Endothelial cell of umbilical vein (primary cell): ENCODE results near the gene PFAS. TPM values are rescaled to one million over a fixed set of nuclear protein-coding genes. Genes with fewer than 3 reads are reported as not detected.

Experiments
- BruUV-seq: library from RNA; stranded (reverse); fragments of 400-500 nt; replicated peaks from 2 replicates; lab custom pipeline; 2021; lab: Mats Ljungman, UMichigan
- CTCF ChIA-PET: fragments of 300-600, 350-600 bp; sonication (Branson Sonifier 250); formaldehyde crosslinking; loops from one replicate; lab custom pipeline; 2021; ENCODE audit warnings: antibody characterized with exemption, inconsistent platforms; lab: Charles Lee
- POLR2A ChIA-PET: fragments of 300-600, 350-600 bp; sonication (Branson Sonifier 250); formaldehyde crosslinking; loops from one replicate; lab custom pipeline; 2021; ENCODE audit warnings: antibody characterized with exemption, inconsistent platforms; lab: Charles Lee
- DNase-seq: peaks from one replicate; pipeline ENCODE4 v3.0.0-alpha.2; 2011; ENCODE audit warnings: low read depth, low spot score
- FAIRE-seq: peaks from 2 replicates; lab custom pipeline; 2011; peaks lifted over from hg19 to GRCh38; lab: Jason Lieb, UNC
- H2AFZ ChIP-seq: 2 replicates; pipeline ENCODE4 v1.6.0; 2012; ENCODE audit warnings: low read depth, low read length, control low read depth, inconsistent platforms
- H3K27ac ChIP-seq: 2 replicates; pipeline ENCODE4 v1.5.1; 2011; ENCODE audit warnings: low read depth, mild to moderate bottlenecking, control low read depth, low read length, moderate library complexity; ENCODE audit not compliant: insufficient read depth
- H3K27me3 ChIP-seq, 2 experiments: 2 replicates each; pipeline versions ENCODE4 v1.6.0 to v1.6.1; 2011; ENCODE audit warnings: low read length in 2 of 2, mixed read lengths in 1 of 2; ENCODE audit not compliant: control insufficient read depth in 2 of 2, insufficient read depth in 2 of 2
- H3K36me3 ChIP-seq, 2 experiments: 2 replicates in 1 of 2; 3 replicates in 1 of 2; pipeline ENCODE4 v1.5.1; 2011; ENCODE audit warnings: low read length in 2 of 2, mild to moderate bottlenecking in 1 of 2, moderate library complexity in 1 of 2; ENCODE audit not compliant: control insufficient read depth in 2 of 2, insufficient read depth in 2 of 2; ENCODE audit errors: extremely low read depth in 1 of 2
- H3K4me1 ChIP-seq: 3 replicates; pipeline ENCODE4 v1.5.1; 2011; ENCODE audit warnings: mild to moderate bottlenecking, low read length; ENCODE audit not compliant: control insufficient read depth, insufficient read depth; ENCODE audit errors: extremely low read depth
- H3K4me2 ChIP-seq: 2 replicates; pipeline ENCODE4 v1.6.1; 2011; ENCODE audit warnings: low read length, control low read depth, mixed read lengths; ENCODE audit not compliant: insufficient read depth
- H3K4me3 ChIP-seq, 3 experiments: fragments of 200-600 bp in 1 of 3; sonication (generic), shearing (Covaris generic) in 1 of 3; replicated peaks in 1 of 3; 2 replicates each; pipeline ENCODE4 v1.5.1; 2011 to 2016; ENCODE audit warnings: control low read depth in 3 of 3, low read length in 3 of 3, mild to moderate bottlenecking in 2 of 3, inconsistent platforms in 1 of 3, low read depth in 1 of 3, moderate library complexity in 1 of 3; ENCODE audit not compliant: insufficient read depth in 1 of 3
- H3K79me2 ChIP-seq: 2 replicates; pipeline ENCODE4 v1.6.0; 2012; ENCODE audit warnings: low read length, inconsistent platforms; ENCODE audit not compliant: control insufficient read depth, insufficient read depth
- H3K9ac ChIP-seq: replicated peaks from 2 replicates; pipeline ENCODE3; 2011; ENCODE audit warnings: low read length, control low read depth; ENCODE audit not compliant: insufficient read depth; ENCODE audit errors: extremely low read depth
- H3K9me1 ChIP-seq: replicated peaks from 3 replicates; pipeline ENCODE4 v1.6.0; 2011; ENCODE audit warnings: mild to moderate bottlenecking, low read length; ENCODE audit not compliant: control insufficient read depth, insufficient read depth; ENCODE audit errors: extremely low read depth
- H3K9me3 ChIP-seq: replicated peaks from 2 replicates; pipeline ENCODE4 v1.5.1; 2012; ENCODE audit warnings: low read length, inconsistent platforms; ENCODE audit not compliant: control insufficient read depth, insufficient read depth
- H4K20me1 ChIP-seq: replicated peaks from 2 replicates; pipeline ENCODE3; 2011; ENCODE audit warnings: mild to moderate bottlenecking, low read length; ENCODE audit not compliant: control insufficient read depth, insufficient read depth; ENCODE audit errors: extremely low read depth
- CTCF ChIP-seq, 2 donors: IDR thresholded peaks; 1 replicate in 1 of 2; 2 replicates in 1 of 2; pipeline ENCODE4 v1.5.1; 2011; ENCODE audit warnings: low read length in 2 of 2, mild to moderate bottlenecking in 2 of 2, moderate library complexity in 2 of 2, control low read depth in 1 of 2, inconsistent platforms in 1 of 2, low read depth in 1 of 2; ENCODE audit not compliant: insufficient read depth in 1 of 2; ENCODE audit errors: extremely low read depth in 1 of 2
- EZH2 ChIP-seq: IDR thresholded peaks from 2 replicates; pipeline ENCODE4 v1.6.1; 2012; ENCODE audit warnings: borderline replicate concordance, low read depth, mild to moderate bottlenecking, moderate library complexity, low read length, inconsistent platforms; ENCODE audit not compliant: severe bottlenecking
- FOS ChIP-seq: IDR thresholded peaks from 2 replicates; pipeline ENCODE4 v1.6.1; 2011; ENCODE audit warnings: mild to moderate bottlenecking, low read length, moderate library complexity, borderline replicate concordance; ENCODE audit not compliant: insufficient read depth
- GATA2 ChIP-seq: IDR thresholded peaks from 2 replicates; pipeline ENCODE4 v1.7.0; 2011; ENCODE audit warnings: low read depth, mild to moderate bottlenecking, moderate library complexity, mixed read lengths, low read length; ENCODE audit not compliant: insufficient read length, insufficient read depth
- JUN ChIP-seq: IDR thresholded peaks from 2 replicates; pipeline ENCODE4 v1.6.1; 2011; ENCODE audit warnings: borderline replicate concordance, low read depth; ENCODE audit not compliant: insufficient read length, insufficient read depth
- MAX ChIP-seq: IDR thresholded peaks from 2 replicates; pipeline ENCODE4 v1.6.1; 2011; ENCODE audit not compliant: insufficient read depth, insufficient read length
- MYC ChIP-seq: IDR thresholded peaks from one replicate; pipeline ENCODE4 v1.6.1; 2011; ENCODE audit warnings: mild to moderate bottlenecking, low read depth, low read length
- POLR2A ChIP-seq: IDR thresholded peaks from 2 replicates; pipeline ENCODE4 v1.6.1; 2012; ENCODE audit warnings: low read depth, mild to moderate bottlenecking, control low read depth, low read length
- POLR2AphosphoS5 ChIP-seq: IDR thresholded peaks from 2 replicates; pipeline ENCODE4 v1.6.1; 2012; ENCODE audit warnings: low read depth, mild to moderate bottlenecking, control low read depth, low read length, moderate library complexity; ENCODE audit not compliant: insufficient read depth
- dilution Hi-C: fragments of 300-500 bp; cut with MboI; formaldehyde crosslinking; loops from one replicate; pipeline ENCODE4 v1.15.0; 2019; ENCODE audit warnings: low sequenced_read_pairs; ENCODE audit not compliant: extremely low pct_ligation_motif_present
- intact Hi-C: fragments of 100-400 bp; cut with micrococcal nuclease; formaldehyde crosslinking; loops from one replicate; pipeline ENCODE4 v1.10.0; 2022
- polyA plus RNA-seq, 4 experiments: library from polyadenylated mRNA; depleted of rRNA in 3 of 4; stranded (reverse) in 3 of 4; unstranded in 1 of 4; fragments of >200 nt; gene quantifications; 2 replicates each; pipeline versions ENCODE4 v1.2.1 to v1.2.3, GENCODE V29; 2011 to 2012; ENCODE audit warnings: missing spikeins in 1 of 4
- total RNA-seq: library from RNA; stranded (reverse); gene quantifications from 2 replicates; pipeline ENCODE4 v1.2.3, GENCODE V29; 2021

Gene PFAS
- total and polyA plus RNA-seq, 2 donors (not counting 3 experiments of a cell fraction or from before 2014, with no cell fraction given), result 34.1 to 108 TPM

GRCh38 chr17:8292639-8293395, 43.7 kb downstream of the PFAS start:
- Histone ChIP-seq H4K20me1 (no peaks in the 10 kb centered on the region), H3K27me3 (no peaks in the 10 kb centered on the region), H3K4me1 (peaks cover 20% of the 10 kb centered on the region), H3K36me3 (no peaks in the 10 kb centered on the region), H3K79me2 (peaks cover 4% of the 10 kb centered on the region), H2AFZ (no peak overlapping the region), H3K9ac (no peak overlapping the region), H3K4me2 (no peak overlapping the region), H3K27ac (no peak overlapping the region), H3K9me3 (no peaks in the 10 kb centered on the region), H3K4me3 (no peak overlapping the region), H3K9me1 (no peaks in the 10 kb centered on the region)
- POLR2A ChIA-PET, result no interaction called here
- DNase-seq, result no peak
- FAIRE-seq, result no peak
- intact Hi-C loops (no loop called here), dilution Hi-C loops (no loop called here)
- BruUV-seq, result no TSS peak
- TF ChIP-seq CTCF (IDR thresholded peaks at IDR 0.05; ENCODE audit: extremely low read depth in 1 of 2, insufficient read depth in 1 of 2, low read depth in 1 of 2, low read length in 2 of 2) (no peak), POLR2A (no peak), JUN (no peak), MAX (no peak), MYC (no peak), POLR2AphosphoS5 (no peak), GATA2 (no peak), FOS (no peak), EZH2 (no peak)
- CTCF ChIA-PET, result no interaction called here
